Stimulated activated CD4-positive, alpha-beta T cell treated with anti-CD3 and anti-CD28 coated beads, Interleukin-15, amount 100 ng/mL, for 48 hours (primary cell): Measurements from ENCODE around the gene RNU7-1.
A peak's percentile ranks its signal among the peaks of the same experiment; 100 is the strongest.
"Not testable (repeated sequence)": the region's sequence is repeated elsewhere in the genome, so short reads cannot be mapped to it uniquely, and the experiment has no call there.

Source experiments
- DNase-seq, 2 donors: peaks; one replicate each; pipeline ENCODE4 v3.0.0-alpha.2; 2020; ENCODE audit warnings: low read depth in 2 of 2

RNU7-1 gene

GRCh38 chr12:6943722-6944380 is at the start of gene RNU7-1, which contains the start of gene C12orf57:
Gene RNU7-1 (plus strand): TSS chr12:6943816.
Gene C12orf57 (plus strand): TSS chr12:6944022. CDS start chr12:6944122, 100 bp downstream.
- DNase-seq: peak; percentile 74 to 82

- no peak for DNase-seq
These were observed 49.3 kb upstream of the RNU7-1 start for GRCh38 chr12:6894321-6894720.

DNA sequence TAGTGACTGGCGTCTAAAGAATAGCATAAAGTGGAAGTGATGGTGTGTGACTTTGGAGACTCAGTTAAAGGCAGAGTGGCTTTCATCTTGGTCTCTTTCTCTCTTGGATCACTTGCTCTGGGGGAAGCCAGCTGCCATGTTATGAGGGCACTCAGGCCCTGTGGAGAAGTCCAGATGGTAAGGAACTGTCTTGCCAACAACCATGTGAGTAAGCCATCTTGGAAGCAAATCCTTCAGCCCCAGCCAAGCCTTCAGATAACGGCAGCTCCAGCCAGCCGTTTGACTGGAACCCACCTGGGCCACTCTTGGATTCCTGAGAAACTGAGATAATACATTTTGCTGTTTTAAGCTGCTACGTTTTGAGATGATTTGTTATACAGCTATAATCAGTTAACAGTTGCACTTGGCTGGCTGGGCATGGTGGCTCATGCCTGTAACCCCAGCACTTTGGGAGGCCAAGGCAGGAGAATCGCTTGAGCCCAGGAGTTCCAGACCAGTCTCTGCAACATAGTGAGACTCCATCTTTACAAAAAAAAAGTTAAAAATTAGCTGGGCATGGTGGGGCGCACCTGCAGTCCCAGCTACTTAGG is 46.7 kb upstream of the RNU7-1 start:
- DNase-seq: no peak

DNA sequence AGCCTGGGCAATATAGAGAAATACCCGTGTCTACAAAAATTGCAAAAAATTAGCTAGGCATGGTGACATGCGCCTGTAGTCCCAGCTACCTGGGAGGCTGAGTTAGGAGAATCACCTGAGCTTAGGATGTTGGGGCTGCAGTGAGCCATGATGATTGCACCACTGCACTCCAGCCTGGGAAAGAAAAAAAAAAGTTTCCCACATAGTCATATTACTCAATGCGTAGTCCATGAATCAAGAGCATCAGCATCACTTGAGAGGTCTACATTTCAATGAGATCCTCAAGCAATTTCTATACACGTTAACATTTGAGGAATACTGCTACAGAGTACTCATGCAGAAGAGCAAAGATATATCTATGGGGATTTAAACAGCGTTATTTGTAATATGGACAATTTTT is 44.2 kb upstream of the RNU7-1 start:
- DNase-seq: no peak

DNA sequence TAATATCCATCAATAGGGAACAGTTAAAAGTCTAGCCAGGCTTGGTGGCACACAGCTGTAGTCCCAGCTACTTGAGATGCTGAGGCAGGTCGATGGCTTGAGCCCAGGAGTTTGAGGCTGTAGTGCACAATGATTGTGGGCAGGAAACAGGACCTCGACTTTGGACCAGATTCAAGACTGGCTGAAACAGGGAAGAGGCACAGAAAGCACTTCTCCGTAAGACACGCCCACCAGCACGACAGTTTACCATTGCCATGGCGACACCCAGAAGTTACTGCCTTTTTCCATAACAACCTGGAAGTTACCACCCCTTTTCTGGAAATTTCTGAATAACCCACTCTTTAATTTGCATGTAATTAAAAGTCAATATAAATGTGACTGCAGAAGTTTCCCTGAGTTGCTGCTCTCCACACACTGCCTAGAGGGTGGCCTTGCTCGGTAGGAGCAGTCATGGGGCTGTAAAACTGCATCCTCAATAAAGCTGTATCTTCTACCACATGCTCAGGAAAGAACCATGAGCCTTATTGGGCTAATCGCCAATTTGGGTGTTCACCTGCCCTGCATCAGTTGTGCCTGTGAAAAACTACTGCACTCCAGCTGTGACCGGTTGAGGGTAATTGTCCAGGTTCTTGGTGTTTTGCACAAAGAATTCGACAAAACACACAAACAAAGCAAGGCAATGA is 43.6 kb upstream of the RNU7-1 start:
- DNase-seq: no peak

DNA sequence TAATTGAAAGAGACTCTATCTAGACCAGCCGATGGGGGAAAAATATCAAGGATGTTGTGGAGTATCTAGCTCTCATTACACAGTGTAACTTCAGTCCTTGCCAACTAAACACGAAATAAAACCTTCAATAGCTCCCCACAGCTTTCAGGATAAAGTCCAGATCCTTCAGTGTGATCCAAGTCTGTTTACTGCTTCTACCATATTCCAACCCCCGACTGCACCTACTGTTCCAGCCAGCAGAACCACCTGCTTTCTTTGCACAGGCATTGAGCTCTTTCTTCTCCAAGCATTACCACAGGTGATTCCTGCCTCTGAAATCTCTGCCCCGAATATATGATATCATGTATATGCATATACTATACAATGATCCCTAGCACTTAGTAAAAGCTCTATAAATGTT is 41.2 kb upstream of the RNU7-1 start:
- no peak for DNase-seq

- no peak for DNase-seq
These were observed 39.9 kb upstream of the RNU7-1 start for GRCh38 chr12:6903722-6904121.

DNA sequence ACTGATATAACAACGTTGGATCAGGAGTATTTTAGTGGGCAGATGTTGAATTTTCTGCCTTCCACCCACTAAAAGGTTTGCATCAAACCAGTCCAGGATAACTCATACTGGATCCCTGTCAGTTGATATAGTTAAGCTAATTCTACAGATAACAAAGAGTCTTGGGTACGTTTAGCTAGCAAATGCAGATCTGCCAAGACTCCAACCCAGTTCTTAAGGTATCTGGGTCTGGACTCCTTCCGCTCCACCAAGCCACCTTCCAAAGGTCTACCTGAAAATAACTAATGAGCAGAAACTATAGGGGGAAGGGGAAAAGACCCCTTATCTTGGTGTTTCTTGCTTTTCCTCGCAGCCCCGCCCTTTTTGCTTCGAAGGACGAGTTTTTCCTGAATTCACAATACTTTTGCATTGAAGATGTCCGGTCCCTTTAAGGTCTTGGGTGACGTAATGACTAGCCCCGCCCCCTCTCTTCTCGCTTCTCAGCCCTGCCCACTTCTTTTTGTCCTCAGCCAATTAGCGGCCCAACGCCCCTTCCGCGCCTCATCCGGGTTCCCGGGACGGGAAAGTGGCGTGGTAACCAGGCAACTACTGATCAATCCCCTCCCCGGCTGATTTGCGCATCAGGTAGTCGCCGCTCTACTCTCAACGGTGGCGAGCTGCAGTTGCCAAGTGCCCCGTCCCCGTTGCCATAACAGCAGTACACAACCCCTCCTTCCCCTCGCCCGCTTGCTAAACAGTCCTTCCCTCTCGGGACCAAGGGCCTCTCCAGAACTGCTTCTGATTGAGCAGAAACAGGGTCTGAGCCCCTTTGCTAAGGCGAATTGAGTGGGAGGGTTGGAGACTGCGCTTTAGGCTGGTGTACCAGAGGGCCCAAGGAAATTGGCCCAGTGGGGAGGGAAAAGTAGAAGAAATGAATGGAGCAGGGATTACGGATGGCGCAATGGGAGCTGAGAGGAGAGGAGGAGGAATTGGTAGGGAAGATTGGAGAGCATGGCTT is 39.0 kb upstream of the RNU7-1 start, which contains the start of gene LRRC23:
Gene LRRC23, plus strand, starts transcription at position 543 of the 997 bp plus-strand sequence. CDS start 812 bp downstream, outside the sequence.
- DNase-seq: peak; percentile 96 to 98

DNA sequence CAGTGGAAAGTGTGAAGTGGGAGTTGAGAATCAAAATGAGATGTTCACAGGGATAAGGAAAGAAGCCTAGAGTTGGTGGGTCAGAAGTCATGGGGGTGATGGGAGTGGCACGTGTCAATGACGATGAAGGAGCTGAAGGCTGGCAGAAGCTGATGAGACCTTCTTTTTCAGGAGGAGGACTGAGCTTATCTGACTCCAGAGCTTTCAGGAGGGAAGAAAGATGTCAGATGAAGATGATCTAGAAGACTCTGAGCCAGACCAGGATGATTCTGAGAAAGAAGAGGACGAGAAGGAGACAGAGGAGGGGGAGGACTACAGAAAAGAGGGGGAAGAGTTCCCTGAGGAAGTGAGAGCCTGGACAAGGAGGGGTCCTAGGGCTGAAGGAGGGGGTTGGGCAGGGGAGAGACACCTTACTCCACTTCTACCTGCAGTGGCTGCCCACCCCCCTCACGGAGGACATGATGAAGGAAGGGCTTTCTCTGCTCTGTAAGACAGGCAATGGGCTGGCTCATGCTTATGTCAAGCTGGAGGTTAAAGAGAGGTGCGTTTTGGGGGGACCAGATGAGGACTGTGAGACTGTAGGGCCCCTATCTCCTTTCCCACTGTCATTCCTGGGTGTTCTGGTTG is 38.1 kb upstream of the RNU7-1 start:
- no peak for DNase-seq

GRCh38 chr12:6908141-6908540 is 35.5 kb upstream of the RNU7-1 start:
- not testable (repeated sequence) for DNase-seq

DNA sequence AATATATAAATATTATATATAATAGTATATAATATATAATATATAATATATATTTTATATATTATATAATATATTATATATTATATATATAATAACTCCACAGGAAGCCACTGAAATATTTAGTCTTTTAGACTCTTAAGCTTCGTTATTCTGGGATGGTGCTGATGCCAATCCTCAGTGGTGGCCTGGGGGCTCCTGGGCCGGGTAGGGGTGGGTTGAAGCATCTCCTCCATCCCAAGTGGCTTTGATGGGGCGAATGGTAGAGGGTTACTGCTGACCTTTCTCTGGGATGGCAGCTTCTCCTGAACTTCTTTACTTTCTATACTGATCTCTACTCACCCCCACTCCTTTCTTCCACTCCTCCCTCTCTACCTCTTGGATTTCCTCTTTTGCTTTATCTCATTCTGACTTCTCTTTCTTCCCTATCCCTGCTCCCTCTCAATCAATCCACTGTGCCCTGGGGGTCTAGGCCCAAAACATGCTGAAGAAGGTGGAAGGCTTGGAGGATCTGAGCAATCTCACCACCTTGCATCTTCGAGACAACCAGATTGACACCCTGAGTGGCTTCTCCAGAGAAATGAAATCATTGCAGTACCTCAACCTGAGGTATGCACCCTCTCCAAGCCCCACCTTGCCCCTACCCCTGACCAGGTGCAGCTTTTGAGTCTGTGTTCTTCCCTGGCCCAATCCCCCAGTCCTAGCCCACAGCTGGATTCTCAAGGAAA is 34.0 kb upstream of the RNU7-1 start:
- DNase-seq: no peak

- no peak for DNase-seq
These were observed 31.3 kb upstream of the RNU7-1 start for GRCh38 chr12:6912164-6912935.

DNA sequence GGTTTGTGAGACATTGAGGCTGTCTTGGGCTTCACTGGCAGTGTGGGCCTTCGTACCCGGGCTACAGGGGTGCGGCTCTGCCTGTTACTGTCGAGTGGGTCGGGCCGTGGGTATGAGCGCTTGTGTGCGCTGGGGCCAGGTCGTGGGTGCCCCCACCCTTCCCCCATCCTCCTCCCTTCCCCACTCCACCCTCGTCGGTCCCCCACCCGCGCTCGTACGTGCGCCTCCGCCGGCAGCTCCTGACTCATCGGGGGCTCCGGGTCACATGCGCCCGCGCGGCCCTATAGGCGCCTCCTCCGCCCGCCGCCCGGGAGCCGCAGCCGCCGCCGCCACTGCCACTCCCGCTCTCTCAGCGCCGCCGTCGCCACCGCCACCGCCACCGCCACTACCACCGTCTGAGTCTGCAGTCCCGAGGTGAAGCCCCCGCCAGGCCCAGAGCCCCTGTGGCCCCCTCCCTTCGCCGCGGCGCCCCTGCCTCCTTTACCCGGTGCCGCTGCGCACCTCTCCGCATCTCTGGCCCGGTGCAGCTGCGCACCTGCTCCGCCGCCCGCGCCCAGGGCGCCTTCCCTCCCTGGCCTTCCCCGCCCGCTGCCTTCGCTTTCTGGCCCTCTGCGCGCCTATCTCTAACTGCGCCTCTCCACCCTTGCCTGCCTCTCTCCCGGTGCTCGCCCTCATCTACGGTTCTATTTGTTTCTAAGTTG is 29.2 kb upstream of the RNU7-1 start, which contains the start of gene ENO2:
Gene ENO2, plus strand, starts transcription at position 335 of the 701 bp plus-strand sequence. CDS start 1,253 bp downstream, outside the sequence.
- peak; percentile 66 to 78 for DNase-seq

- no peak for DNase-seq
These were observed 28.4 kb upstream of the RNU7-1 start for GRCh38 chr12:6914947-6915788.

DNA sequence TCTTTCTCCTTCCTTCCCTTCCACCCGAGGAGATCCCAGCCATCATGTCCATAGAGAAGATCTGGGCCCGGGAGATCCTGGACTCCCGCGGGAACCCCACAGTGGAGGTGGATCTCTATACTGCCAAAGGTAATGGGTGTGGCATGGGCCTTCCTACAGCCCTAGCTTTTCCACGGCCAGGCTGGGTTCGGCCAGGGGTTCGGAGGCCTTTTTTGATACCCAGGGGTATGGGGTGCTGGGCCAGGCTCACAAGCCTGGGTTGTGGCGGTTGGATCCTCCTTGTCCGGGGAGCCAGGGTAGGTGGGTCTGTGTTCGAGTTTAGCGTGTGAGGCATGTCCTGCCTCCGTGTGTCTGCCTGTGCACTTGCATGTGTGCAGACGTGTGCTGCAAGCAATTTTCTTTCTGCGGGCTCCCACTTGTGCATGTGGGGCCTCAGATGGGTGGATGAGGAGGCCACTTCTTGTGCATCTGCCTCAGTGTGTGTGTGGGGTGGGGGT is 27.8 kb upstream of the RNU7-1 start:
- DNase-seq: no peak

DNA sequence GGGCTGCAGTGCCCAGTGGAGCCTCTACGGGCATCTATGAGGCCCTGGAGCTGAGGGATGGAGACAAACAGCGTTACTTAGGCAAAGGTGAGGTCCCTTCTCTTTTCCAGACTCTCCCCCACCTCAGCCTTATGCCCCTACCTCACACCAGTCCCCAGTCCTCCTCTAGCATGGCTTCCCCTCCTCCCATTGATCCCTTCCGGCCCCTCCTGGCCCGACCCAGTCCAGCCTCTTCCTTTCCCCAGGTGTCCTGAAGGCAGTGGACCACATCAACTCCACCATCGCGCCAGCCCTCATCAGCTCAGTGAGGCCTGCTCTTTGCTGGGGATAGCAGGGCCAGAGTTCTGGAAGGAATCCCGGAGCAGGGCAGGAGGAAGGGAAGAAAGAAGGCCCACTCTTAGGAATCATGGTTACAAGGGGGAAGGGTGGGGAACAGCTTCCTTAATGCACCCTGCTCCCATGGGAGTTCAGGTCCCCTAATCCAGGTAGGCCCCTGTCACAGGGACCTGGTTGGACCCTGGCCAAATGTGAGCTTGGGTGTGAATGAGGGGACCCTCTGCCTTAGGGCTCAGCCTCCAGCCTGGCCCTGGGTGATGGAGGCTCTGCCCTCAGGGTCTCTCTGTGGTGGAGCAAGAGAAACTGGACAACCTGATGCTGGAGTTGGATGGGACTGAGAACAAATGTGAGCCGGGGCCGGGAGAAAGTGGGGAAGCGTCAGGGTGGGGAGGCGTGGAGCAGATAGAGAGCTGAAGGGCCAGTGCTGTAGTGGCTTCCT is 27.0 kb upstream of the RNU7-1 start:
- no peak for DNase-seq
